HG02970 (cell line): ENCODE results near the gene CYP1A2.
"Not testable (repeated sequence)": the region's sequence is repeated elsewhere in the genome, so short reads cannot be mapped to it uniquely, and the experiment has no call there.

Source experiments
- ATAC-seq: cut with Tn5 transposase; IDR thresholded peaks from one replicate; pipeline ENCODE4 v1.9.1; 2021; ENCODE audit warnings: mild to moderate bottlenecking, moderate library complexity, moderate number of reproducible peaks; ENCODE audit not compliant: unreplicated experiment, low FRiP score

CYP1A2 gene, protein sequence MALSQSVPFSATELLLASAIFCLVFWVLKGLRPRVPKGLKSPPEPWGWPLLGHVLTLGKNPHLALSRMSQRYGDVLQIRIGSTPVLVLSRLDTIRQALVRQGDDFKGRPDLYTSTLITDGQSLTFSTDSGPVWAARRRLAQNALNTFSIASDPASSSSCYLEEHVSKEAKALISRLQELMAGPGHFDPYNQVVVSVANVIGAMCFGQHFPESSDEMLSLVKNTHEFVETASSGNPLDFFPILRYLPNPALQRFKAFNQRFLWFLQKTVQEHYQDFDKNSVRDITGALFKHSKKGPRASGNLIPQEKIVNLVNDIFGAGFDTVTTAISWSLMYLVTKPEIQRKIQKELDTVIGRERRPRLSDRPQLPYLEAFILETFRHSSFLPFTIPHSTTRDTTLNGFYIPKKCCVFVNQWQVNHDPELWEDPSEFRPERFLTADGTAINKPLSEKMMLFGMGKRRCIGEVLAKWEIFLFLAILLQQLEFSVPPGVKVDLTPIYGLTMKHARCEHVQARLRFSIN

DNA sequence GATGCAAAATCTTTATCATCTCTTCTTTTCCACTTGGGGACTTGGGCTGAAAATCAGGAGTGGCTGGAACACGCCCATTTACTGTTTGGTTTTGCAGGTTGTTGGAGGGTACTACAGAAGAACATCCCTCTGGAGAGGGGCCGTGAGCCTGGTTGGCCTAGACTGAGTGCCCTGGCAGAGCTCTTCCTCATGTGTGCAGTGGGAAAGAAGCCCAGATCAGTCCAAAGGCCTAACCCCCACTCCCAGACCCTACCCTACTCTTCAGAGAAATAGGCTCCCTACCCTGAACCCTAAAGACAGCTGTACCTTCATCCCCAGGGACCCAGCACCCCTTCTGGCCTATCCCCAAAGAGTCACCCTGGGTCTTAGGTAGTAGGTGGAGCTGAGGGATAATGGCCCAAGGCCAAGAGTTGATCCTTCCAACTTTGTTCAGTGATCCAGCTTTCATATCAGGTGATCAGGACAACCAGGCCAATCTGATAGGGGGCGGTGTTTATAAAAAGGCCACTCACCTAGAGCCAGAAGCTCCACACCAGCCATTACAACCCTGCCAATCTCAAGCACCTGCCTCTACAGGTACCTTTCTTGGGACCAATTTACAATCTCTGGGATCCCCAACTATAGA, at the start of gene CYP1A2:
Gene CYP1A2, plus strand, starts transcription at position 524 of the 625 bp plus-strand sequence. CDS start 894 bp downstream, outside the sequence.
- ATAC-seq = no peak

DNA sequence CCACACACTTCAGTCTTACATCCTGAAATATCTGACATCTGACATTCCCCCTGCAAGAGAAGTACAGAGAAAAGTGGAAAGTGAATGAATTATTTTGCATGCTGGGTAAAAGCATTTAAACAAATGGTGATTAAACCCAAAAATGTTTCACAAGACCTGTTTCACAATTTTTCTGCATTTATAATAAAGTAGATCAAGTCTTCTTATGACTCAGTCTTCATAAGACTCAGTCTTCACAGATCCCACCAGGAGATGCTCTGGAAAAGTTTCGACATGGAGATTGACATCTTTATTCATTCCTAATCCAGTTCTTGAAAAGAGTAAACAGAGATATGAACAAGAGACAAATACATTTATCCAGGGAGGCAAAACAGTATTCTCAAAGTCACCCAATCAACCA, 39.6 kb upstream of the CYP1A2 start:
- no peak for ATAC-seq

DNA sequence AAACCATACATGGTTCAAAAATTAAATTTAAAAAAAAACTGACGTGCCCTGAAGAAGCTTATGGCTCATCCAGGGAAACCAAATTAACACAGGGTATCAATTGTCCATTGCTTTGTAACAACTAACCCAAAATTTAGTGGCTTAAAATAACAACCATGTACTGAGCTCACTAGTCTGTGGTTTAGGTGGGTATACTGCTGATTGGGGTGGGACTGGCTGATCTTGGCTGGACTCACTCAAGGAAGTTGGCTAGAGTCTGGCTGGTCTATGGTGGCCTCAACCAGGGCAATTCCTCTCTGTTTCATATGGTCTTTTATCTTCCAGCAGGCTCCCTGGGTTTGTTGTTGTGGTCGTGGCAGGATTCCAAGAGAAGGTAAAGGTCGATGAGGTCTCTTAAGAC, 38.8 kb upstream of the CYP1A2 start:
- no peak for ATAC-seq

DNA sequence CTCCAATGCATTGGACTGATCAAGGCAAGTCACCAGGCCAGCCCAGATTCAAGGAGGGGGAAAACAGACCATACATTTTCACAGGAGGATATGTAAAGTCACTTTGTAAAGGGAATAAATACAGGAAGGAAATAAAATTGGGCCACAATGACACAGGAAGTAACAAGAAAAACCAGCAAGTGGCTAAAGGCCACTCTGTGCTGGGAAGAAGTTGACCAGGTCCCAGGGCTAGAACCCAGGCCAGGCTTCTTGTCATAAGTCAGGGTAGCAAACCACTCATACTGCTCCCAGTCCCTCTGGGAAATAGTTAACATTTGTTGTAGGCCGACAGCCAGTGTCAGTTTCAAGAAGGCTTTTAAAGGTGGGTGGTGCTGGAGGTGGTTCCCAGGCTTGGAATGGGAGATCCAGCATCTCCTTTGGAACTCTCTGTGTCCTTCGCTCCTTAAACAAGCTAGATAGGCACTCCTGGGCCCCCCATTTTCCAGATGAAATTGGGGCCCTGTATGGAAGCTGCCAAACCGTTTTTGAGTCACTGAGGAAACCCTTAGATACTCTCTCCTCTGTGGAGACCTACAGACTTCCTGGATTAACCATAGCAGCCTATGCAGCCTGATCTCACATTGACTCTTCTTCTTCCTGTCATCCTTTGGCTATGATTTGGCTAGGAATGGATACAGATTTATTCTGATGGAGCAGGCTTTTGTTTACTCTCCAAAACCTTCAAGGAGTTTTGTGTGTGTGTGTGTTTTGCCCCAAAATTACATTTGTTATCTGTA, 38.1 kb upstream of the CYP1A2 start:
- ATAC-seq = no peak

DNA sequence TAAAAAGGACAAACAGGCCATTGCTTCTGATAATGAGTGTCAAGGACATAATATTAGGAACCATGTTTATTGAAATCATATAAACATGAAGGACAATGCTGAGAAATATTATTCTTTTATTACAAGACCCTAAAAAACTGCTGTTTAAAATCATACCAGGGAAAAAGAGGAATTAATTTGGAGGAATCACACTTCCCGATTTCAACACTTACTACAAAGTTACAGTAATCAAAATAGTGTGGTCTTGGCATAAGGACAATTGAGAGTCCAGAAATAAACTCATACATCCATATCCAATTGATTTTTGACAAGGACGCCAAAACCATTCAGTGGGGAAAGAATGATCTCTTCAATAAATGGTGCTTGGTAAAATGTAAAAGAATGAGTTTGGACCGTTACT, 36.3 kb upstream of the CYP1A2 start:
- ATAC-seq = no peak

DNA sequence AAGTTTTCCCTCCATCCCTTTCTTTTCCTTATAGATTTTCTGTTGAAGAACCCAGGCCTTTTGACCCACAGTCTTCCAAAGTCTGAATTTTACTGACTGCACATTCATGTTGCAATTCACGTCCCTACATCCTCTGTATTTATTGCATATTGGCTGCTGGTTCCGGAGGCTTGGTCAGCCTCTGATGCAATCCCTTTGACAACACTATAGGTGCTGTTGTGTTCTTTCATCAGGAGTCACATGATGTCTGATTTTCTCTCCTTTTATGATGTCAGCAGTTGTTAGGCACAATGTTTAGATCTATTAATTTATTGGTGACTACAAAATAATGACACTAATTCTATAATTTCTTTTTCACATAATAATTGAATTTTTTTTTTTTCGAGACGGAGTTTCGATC, 32.0 kb upstream of the CYP1A2 start:
- ATAC-seq = no peak

DNA sequence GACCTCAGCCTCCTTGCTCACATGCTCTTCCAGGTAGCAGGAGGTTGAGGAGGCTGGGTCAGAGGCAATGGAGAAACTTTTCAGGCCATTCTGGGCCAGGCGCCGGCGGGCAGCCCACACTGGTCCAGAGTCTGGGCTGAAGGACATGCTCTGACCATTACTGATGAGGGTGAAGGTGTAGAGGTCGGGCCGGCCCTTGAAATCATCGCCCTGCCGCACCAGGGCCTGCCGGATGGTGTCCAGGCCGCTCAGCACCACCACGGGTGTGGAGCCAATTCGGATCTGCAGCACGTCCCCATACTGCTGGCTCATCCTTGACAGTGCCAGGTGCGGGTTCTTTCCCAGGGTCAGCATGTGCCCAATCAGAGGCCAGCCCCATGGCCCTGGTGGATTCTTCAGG, 26.1 kb upstream of the CYP1A2 start:
- ATAC-seq = no peak

DNA sequence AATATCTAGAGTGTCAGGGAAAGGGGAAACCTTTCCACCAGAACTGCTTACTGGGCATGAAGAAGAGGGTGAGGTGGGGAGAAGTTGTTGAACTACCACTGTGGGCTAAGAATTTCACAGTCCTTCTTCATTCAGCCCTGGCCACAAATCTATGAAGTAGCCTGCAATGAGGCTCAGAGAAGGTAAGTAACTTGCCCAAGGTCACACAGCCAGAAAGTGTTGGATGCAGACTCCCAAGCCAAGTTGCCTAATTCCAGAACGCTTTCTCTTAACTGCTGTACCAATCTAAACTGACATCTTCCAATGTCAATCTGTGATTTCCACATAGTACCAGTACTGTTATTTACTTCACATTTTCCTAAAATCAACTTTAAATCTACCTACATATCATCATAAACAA, 25.5 kb upstream of the CYP1A2 start:
- no peak for ATAC-seq

DNA sequence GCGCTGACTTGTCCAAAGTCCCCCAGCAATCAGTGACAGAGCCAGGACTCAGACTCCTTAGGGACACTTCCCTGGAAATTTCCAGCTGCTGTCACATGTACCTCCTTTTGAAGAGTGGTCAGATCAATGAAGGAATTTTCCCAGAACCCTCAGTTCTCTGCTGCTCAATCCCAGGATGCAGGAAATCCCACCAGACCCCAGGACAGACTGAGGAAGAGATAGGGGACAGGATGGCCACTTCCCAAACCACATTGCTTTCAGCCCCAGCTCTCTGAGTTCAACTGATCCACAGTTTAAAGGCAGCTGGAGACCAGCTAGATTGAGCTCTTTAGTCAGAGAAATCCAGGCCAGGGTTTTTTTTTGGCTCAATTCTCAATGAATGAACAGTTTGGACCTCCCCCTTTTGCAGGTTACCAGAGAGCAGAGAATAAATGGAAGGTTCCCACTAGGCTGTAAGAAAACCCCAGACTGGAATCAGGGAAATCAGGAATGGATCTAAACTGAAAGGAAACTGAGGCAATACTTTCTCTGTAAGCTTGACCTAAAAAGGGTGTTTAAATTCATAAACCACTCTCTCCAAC, 24.8 kb upstream of the CYP1A2 start:
- ATAC-seq = no peak

DNA sequence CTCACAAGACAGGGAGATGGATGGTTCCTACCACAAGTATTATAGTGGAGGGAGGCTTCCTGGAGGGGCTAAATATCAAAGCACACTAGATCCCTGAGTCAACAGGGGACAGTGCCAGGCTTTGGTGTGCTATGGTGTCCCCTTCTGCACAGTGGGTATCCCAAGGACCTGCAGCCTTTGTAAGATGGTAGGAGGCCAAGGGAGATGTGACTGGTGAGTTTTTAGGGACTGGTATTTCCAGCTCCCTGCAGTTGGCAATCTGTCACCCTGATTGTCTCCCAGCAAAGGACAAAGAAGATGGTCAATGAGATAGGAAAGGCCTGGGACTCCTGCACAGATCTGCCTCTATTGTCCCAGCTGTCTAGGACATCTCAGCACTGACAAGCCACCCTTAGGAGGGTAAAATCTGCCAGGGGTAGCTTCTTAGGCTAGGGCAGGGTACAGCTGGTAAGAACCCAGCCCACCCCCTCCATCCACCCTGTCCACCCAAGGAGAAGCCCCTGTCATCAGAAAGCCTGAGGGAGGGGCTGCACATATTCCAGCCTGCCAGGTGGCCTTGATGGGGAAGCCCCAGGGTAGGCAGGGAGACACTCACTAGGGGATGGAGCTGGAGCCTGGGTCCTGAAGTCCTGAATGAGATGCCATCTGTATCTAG, 23.9 kb upstream of the CYP1A2 start:
- no peak for ATAC-seq

DNA sequence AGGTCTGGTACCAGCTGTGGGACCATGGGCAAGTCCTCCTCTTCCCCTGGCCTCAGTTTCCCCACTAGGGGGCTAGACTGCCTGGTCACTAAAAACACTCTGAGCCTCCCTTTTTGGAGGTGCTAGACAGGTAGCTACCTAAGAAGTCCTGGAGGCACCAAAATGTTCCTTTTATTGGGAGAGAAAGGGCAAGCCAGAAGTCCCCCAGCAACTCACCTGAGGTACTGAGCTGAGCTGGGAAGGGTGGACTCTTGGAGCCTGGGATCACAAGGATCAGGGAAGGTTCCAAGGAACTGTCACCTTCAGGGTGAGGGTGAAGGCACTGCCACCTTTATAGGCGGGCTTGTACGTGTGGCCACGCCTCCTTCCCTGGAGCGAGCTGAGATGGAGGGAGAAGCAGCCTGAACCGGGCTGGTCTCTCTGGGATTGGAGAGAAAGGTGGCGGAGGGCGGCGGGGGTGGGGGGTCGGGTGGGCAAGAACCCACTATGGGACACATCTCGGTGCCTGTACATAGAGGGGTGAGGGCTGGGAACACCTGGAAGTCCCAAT, 23.3 kb upstream of the CYP1A2 start, which contains the start of gene CYP1A1:
Gene CYP1A1, minus strand, starts transcription at position 304 of the 550 bp plus-strand sequence. CDS start 2,431 bp downstream, outside the sequence.
- ATAC-seq = no peak

DNA sequence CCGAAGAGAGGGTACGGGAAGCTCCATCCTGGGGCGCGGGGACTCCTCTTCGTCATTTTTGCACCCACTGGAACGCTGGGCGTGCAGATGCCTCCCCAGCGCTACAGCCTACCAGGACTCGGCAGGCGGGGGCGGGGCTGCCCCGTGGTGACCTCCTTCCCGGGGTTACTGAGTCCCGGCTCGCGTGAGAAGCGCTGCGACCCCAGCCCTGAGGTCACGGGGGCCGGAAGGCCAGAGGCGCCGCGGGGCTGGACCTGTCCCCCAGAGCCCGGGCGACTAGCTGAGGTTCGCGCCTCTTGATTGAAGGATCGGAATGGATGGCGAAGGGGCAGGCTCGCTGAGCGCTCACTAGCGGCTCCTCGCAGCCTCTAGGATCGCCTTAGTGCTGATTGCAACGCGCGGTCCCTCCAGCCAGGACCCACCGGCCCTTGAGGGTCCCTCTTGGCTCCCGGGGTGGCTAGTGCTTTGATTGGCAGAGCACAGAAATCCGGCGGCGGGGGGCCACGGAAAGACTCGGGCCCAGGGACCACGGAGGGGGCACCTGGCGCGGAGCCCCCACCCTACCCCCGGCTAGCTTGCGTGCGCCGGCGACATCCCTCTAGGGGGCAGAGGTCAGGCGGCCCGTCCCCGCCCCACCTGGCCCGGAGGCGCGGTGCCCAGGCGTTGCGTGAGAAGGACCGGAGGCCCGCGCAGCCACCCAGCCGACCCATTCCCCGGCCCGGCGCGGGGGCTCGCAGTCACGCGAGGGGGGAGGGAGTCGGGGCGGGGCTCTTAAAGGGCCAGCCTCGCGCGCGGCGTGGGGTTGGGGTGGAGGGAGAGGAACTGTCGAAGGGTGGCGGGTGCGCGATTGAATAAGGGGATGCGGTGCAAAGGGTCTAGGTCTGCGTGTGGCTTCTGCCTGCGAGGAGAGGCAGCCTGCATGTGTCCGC, 22.5 kb upstream of the CYP1A2 start:
- no peak for ATAC-seq

DNA sequence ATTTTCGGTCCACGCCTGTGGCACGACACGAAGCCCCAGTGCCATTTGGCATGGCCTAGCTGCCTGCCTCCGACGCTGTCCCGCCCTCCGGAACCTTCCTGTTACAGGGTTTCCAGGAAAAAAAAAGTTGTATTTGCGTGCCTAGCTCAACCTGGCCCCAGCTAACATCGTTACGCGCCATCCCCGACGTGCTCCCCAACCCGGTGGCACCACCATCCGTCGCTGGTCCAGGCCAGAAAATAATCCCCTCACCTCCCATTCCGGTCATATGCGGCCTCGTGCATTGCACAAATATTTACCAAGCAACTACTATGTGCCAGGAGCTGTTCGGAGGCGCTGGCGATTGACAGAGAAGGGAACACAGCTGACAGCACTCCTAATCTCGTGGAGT, 21.9 kb upstream of the CYP1A2 start:
- ATAC-seq = no peak

DNA sequence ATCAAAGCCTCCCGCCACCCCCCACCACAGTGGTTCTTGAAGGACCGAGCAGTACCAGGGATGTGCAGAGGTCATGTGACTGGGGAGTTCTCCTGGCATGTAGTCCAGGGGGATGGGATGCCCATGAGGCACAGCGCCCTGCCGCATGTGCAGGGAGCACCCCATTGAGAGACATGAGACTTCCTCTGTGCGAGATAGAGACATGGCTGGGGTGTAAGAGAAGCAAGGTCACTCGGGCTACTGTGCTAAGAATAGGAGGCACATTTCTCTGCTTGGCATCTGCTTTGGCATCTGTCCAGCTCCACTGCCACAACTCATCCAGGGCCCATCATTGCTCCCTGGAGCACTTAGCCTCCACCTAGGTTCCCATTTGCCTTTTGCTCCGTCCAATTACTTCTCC, 20.9 kb upstream of the CYP1A2 start:
- no peak for ATAC-seq

DNA sequence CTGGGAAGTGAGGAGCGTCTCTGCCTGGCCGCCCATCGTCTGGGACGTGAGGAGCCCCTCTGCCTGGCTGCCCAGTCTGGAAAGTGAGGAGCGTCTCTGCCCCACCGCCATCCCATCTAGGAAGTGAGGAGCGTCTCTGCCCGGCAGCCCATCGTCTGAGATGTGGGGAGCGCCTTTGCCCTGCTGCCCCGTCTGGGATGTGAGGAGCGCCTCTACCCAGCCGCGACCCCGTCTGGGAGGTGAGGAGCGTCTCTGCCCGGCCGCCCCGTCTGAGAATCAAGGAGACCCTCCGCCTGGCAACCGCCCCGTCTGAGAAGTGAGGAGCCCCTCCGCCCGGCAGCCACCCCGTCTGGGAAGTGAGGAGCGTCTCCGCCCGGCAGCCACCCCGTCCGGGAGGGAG, 19.9 kb upstream of the CYP1A2 start:
- not testable (repeated sequence) for ATAC-seq

DNA sequence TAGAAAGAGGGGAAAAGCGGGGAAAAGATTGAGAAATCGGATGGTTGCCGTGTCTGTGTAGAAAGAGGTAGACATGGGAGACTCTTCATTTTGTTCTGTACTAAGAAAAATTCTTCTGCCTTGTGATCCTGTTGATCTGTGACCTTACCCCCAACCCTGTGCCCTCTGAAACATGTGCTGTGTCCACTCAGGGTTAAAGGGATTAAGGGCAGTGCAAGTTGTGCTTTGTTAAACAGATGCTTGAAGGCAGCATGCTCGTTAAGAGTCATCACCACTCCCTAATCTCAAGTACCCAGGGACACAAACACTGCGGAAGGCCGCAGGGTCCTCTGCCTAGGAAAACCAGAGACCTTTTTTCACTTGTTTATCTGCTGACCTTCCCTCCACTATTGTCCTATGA, 19.3 kb upstream of the CYP1A2 start:
- ATAC-seq = not testable (repeated sequence)

DNA sequence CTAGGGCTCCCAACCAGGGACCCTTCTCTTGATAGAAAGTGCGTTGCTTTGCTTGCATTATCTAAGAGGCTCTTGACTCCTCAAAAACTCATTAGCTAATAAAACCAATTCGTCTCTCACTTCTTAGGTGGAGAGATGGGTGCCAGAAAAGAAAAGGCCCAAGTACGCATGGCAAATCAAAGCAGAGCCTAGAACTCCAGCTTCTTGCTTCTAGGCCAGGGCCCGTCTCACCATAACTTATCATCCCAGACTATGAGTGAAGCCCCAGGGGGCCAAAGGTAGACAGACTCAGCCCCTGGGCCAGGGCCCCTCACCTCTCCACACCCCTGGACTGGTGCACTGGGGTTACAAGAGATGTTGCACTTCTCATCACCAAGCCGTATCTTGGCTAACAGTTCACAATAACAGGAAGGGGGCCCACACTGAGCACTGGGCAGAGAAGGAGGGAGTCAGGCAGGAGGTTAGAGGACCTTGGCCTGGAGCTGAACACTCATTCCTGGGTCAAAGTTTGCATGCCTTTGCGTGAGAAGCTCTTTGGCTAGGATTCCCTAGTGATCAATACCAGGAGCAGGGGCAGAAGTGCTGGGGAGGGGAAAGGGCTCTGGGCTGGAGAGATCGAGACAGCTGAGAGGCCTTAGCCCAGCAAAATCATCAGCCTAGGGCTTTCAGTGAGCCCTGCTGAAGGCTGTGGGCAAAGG, 17.9 kb upstream of the CYP1A2 start:
- ATAC-seq = no peak

DNA sequence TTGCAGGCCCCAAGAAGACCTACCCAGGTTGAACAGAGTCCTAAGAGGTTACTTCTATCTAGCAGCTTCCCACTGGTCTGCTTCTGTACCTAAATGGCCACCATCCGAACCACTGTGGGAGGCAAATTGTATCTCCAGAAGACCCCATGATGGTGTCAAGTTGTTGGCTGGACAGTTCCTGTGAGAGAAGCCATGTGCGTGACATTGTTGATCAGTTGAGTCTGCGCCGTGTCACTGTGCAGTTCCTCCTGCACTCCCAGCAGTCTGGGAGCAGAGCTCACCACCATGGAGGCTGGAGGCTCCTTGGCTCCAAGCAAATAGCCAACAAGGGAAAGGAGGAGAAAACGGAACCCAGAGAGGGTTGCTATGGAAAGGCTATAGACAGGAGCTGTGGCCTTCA, 15.8 kb upstream of the CYP1A2 start:
- ATAC-seq = no peak
